Naive thymus-derived CD4-positive, alpha-beta T cell (primary cell): Measurements from ENCODE around the gene HGFAC. TPM values are rescaled to one million over a fixed set of nuclear protein-coding genes. Genes with fewer than 3 reads are reported as not detected.

Source experiments
- ATAC-seq: fragments of 150-1000 bp; cut with Tn5 transposase; 2 replicates; pipeline ENCODE4 v1.10.0; 2021; ENCODE audit warnings: mild to moderate bottlenecking, moderate library complexity
- CTCF ChIA-PET: fragments of 350-600 bp; sonication (Branson Sonifier 250); formaldehyde crosslinking; loops from one replicate; lab custom pipeline; 2021; ENCODE audit warnings: antibody characterized with exemption; lab: Charles Lee
- POLR2A ChIA-PET: fragments of 350-600 bp; sonication (Branson Sonifier 250); formaldehyde crosslinking; loops from one replicate; lab custom pipeline; 2021; ENCODE audit warnings: antibody characterized with exemption, inconsistent platforms; lab: Charles Lee
- DNase-seq, 9 donors: peaks; one replicate each; pipeline versions ENCODE4 v3.0.0 to v3.0.0-alpha.2; 2020 to 2022; ENCODE audit warnings: mixed read lengths in 1 of 9
- H3K27ac ChIP-seq: one replicate; pipeline ENCODE4 v1.7.0; 2013; ENCODE audit warnings: mild to moderate bottlenecking, low read depth, low read length, moderate library complexity
- H3K27me3 ChIP-seq, 2 donors: one replicate each; pipeline ENCODE4 v1.7.0; 2013; ENCODE audit warnings: low read length in 2 of 2, mild to moderate bottlenecking in 2 of 2, moderate library complexity in 2 of 2; ENCODE audit not compliant: control insufficient read depth in 2 of 2, insufficient read depth in 2 of 2
- H3K36me3 ChIP-seq, 3 experiments: 1 replicate in 2 of 3; 2 replicates in 1 of 3; pipeline ENCODE4 v1.7.0; 2013; ENCODE audit warnings: low read length in 3 of 3, mild to moderate bottlenecking in 3 of 3, moderate library complexity in 1 of 3; ENCODE audit not compliant: insufficient read depth in 3 of 3, control insufficient read depth in 2 of 3
- H3K4me1 ChIP-seq, 2 donors: one replicate each; pipeline ENCODE4 v1.7.0; 2013; ENCODE audit warnings: low read length in 2 of 2, mild to moderate bottlenecking in 2 of 2, moderate library complexity in 1 of 2; ENCODE audit not compliant: control insufficient read depth in 2 of 2, insufficient read depth in 2 of 2
- H3K4me3 ChIP-seq: 2 replicates; pipeline ENCODE4 v1.7.0; 2013; ENCODE audit warnings: mild to moderate bottlenecking, low read length
- H3K9me3 ChIP-seq, 3 experiments: 1 replicate in 2 of 3; 2 replicates in 1 of 3; pipeline ENCODE4 v1.7.0; 2013; ENCODE audit warnings: low read length in 3 of 3; ENCODE audit not compliant: control insufficient read depth in 2 of 3
- H3K27ac Mint-ChIP-seq, 9 donors: one replicate each; pipeline ENCODE4 v1.8.0; 2020 to 2022; ENCODE audit warnings: mixed read lengths in 9 of 9, mild to moderate bottlenecking in 8 of 9, moderate library complexity in 5 of 9, inconsistent platforms in 2 of 9
- H3K27me3 Mint-ChIP-seq, 5 donors: one replicate each; pipeline ENCODE4 v1.8.0; 2021 to 2022; ENCODE audit warnings: mixed read lengths in 5 of 5, mild to moderate bottlenecking in 1 of 5
- H3K36me3 Mint-ChIP-seq, 5 donors: one replicate each; pipeline ENCODE4 v1.8.0; 2020 to 2022; ENCODE audit warnings: mixed read lengths in 5 of 5, mild to moderate bottlenecking in 3 of 5, inconsistent platforms in 1 of 5
- H3K4me1 Mint-ChIP-seq, 7 donors: one replicate each; pipeline ENCODE4 v1.8.0; 2020 to 2022; ENCODE audit warnings: mixed read lengths in 7 of 7, mild to moderate bottlenecking in 3 of 7, inconsistent platforms in 1 of 7
- H3K4me3 Mint-ChIP-seq, 10 donors: one replicate each; pipeline ENCODE4 v1.8.0; 2020 to 2022; ENCODE audit warnings: mild to moderate bottlenecking in 10 of 10, mixed read lengths in 10 of 10, moderate library complexity in 6 of 10, inconsistent platforms in 2 of 10
- H3K9me3 Mint-ChIP-seq, 11 donors: one replicate each; pipeline ENCODE4 v1.8.0; 2020 to 2022; ENCODE audit warnings: mixed read lengths in 11 of 11, mild to moderate bottlenecking in 4 of 11, inconsistent platforms in 1 of 11, moderate library complexity in 1 of 11
- intact Hi-C, 2 donors: fragments of 100-400 bp; cut with micrococcal nuclease; formaldehyde crosslinking; loops; one replicate each; pipeline ENCODE4 v1.15.1; 2023
- polyA plus RNA-seq, 2 donors: library from polyadenylated mRNA; unstranded; fragments of 300-500 nt; fragmentation: Illumina TruSeq; gene quantifications; one replicate each; pipeline ENCODE4 v1.2.3, GENCODE V29; 2021
- total RNA-seq, 6 experiments: library from RNA in 5 of 6; stranded (reverse) in 5 of 6; gene quantifications; 1 replicate in 5 of 6; 2 replicates in 1 of 6; pipeline ENCODE4 v1.2.3 and lab custom pipeline; 2021 to 2026

HGFAC gene
- total and polyA plus RNA-seq, 7 experiments from 2014 or later: 0.54 to 0.82 TPM; not detected in 5

DNA sequence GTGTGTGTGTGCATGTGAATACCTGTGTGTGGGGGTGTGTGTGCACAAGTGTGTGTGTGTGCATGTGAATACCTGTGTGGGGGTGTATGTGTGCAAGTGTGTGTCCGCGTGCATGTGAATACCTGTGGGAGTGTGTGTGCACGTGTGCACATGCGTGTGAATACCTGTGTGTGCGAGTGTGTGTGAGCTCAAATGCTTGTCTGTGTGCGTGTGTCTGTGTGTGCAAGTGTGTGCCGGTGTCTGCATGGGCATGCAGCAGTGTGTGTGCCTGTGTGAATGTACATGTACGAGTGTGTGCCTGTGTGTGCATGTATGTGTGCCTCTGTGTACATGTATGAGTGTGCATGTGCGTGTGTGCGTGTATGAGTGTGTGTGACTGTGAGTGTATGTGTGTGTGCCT is 26.4 kb downstream of the HGFAC start:
- no peak for DNase-seq
- CTCF ChIA-PET: no interaction called here

DNA sequence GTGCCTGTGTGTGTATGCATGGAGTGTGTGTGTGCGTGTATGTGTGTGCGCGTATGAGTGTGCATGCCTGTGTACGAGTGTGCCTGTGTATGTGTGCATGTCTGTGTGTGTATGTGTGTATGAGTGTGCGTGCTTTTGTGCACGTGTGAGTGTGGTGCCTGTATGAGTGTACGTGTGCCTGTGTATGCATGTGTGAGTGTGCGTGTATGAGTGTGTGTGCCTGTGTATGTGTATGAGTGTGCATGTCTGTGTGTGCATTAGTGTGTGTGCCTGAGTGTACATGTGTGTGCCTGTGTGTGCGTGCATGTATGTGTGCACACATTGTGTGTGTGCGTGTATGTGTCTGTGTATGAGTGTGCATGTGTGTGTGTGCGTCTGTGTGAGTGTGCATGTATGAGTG is 27.0 kb downstream of the HGFAC start:
- ChIA-PET POLR2A (no interaction called here), CTCF (no interaction called here)
- H3K27me3 Mint-ChIP-seq: peaks cover 0 to 14% (median 12%) of the 10 kb centered on the region in 5 donors
- intact Hi-C loops: no loop called here
- DNase-seq (no peak), ATAC-seq (no peak)
- Histone ChIP-seq H3K4me3 (no peak overlapping the region), H3K9me3 (no peaks in the 10 kb centered on the region), H3K27me3 (peaks cover 0 to 3% of the 10 kb centered on the region in 2 donors), H3K4me1 (no peaks in the 10 kb centered on the region), H3K27ac (no peak overlapping the region), H3K36me3 (no peaks in the 10 kb centered on the region)
- no peak overlapping the region for H3K4me3 Mint-ChIP-seq
- no peak overlapping the region for H3K27ac Mint-ChIP-seq
- peaks cover 0 to 2% (median 0%) of the 10 kb centered on the region in 11 donors for H3K9me3 Mint-ChIP-seq
- no peaks in the 10 kb centered on the region for H3K4me1 Mint-ChIP-seq
- no peaks in the 10 kb centered on the region for H3K36me3 Mint-ChIP-seq

More for the DNA sequence above, 26.4 kb downstream of the HGFAC start:
- Mint-ChIP-seq H3K27me3 (peaks cover 0 to 14% (median 12%) of the 10 kb centered on the region in 5 donors), H3K9me3 (peaks cover 0 to 2% (median 0%) of the 10 kb centered on the region in 11 donors), H3K27ac (no peak overlapping the region), H3K4me3 (no peak overlapping the region), H3K36me3 (no peaks in the 10 kb centered on the region), H3K4me1 (peaks cover 0 to under 1% (median 0%) of the 10 kb centered on the region in 7 donors)
- H3K4me3 ChIP-seq: no peak overlapping the region
- H3K27ac ChIP-seq: no peak overlapping the region
- intact Hi-C loops: no loop called here
- POLR2A ChIA-PET: no interaction called here
- peaks cover 0 to 3% of the 10 kb centered on the region in 2 donors for H3K27me3 ChIP-seq
- no peaks in the 10 kb centered on the region for H3K36me3 ChIP-seq
- ATAC-seq: no peak
- no peaks in the 10 kb centered on the region for H3K4me1 ChIP-seq
- H3K9me3 ChIP-seq: no peaks in the 10 kb centered on the region

DNA sequence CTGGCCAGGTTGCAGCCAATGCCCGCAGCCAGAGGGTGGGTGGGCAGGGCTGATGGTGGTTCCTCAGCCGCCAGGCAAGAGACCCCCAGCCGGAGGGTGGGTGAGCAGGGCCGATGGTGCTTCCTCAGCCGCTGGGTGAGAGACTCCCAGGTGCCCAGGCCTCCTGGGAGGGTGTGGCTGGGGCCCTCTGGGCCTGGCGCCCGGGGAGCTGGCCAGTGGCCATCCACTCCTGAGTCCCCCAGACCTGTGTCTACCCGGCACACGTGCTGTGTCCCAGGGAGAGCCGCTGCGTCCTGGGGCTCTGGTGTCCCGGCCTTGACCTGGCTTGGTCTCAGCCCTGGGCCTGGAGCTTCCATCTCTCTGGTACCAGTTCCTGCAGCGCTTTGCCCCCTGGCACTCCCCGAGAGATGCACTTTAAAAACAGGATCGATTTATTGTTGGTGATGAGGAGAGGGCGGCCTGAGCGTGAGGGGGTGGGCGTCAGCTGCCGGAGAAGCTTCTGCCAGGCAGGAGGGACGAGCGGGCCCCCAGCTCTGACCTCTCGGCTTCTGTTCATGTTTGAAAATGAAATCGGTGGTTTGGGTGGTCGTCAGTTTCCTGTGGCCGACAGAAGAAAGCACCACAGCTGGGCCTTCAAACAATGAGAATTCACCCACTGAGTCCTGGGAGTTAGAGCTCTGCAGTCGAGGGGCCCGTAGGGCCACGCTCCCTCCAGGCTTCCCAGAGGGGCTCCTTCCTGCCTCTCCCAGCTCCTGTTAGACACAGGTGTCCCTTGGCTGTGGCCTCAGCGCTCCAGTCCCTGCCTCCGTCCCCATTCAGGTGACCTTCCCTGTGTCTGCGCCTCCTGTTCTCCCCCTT is 27.8 kb downstream of the HGFAC start:
- H3K4me3 Mint-ChIP-seq: no peak overlapping the region
- no peaks in the 10 kb centered on the region for H3K9me3 ChIP-seq
- ATAC-seq (no peak), DNase-seq (no peak)
- H3K27me3 ChIP-seq: peaks cover 0 to 3% of the 10 kb centered on the region in 2 donors
- H3K27me3 Mint-ChIP-seq: peaks cover 0 to 12% (median 8%) of the 10 kb centered on the region in 5 donors
- ChIA-PET POLR2A (no interaction called here), CTCF (interaction anchor here (1.5 kb wide), 1 partner anchor 10 kb away, joined by 3 read pairs; no protein-coding TSS in a partner anchor)
- H3K4me3 ChIP-seq: no peak overlapping the region
- H3K4me1 ChIP-seq: no peaks in the 10 kb centered on the region
- no peaks in the 10 kb centered on the region for H3K4me1 Mint-ChIP-seq
- intact Hi-C loops: no loop called here
- peaks cover 0 to 2% (median 0%) of the 10 kb centered on the region in 11 donors for H3K9me3 Mint-ChIP-seq
- no peaks in the 10 kb centered on the region for H3K36me3 ChIP-seq
- no peak overlapping the region for H3K27ac ChIP-seq
- H3K36me3 Mint-ChIP-seq: no peaks in the 10 kb centered on the region
- no peak overlapping the region for H3K27ac Mint-ChIP-seq

DNA sequence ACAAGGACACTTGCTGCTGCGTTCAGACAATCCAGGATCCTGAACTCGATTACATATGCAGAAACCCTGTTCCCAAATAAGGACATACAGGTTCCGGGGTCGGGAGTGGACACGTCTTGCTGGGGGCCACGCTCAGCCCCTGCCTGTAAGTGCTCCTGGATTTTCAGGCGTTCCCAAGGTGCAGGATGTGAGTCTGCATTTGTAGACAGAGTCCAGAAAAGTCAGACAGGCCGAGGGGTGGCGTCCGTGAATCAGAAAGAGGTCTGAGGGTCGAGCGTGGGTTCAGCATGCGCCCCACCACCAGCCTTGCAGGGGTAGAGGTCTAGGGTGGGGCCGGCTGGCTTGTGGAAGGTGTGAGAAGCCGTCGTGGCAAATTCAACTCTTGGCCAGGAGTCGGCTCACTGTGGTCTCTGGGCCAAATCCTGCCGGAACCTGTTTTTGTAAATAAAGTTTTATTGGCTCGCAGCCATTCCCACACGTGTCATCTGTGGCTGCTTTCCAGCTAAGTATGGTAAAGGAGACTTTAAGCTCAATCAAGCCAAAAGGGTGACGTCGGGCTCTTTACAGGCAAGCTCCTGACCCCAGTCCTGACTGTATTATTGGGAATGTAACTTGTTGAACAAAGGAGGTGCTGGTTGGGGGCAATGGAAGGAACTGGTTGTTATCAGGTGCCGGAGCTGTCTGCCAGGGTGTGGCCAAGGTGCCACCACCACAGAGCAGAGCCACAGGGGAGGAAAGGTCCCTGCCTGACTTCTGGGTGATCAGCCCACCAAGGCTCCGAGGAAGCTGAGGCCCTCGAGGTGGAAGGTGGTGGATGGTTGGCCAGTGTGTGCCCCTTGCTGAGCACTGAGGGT is 28.7 kb downstream of the HGFAC start:
- intact Hi-C loops: no loop called here
- no peak overlapping the region for H3K4me3 Mint-ChIP-seq
- H3K4me1 Mint-ChIP-seq: no peaks in the 10 kb centered on the region
- no peaks in the 10 kb centered on the region for H3K36me3 ChIP-seq
- peaks cover 0 to 3% (median 1%) of the 10 kb centered on the region in 5 donors for H3K27me3 Mint-ChIP-seq
- no peaks in the 10 kb centered on the region for H3K9me3 ChIP-seq
- H3K4me3 ChIP-seq: no peak overlapping the region
- H3K36me3 Mint-ChIP-seq: no peaks in the 10 kb centered on the region
- ATAC-seq: no peak
- CTCF ChIA-PET: interaction anchor here (1.3 to 1.5 kb wide), 2 partner anchors 9 to 364 kb away, joined by 3 to 4 read pairs; no protein-coding TSS in a partner anchor
- POLR2A ChIA-PET: no interaction called here
- no peak overlapping the region for H3K27ac ChIP-seq
- DNase-seq: no peak
- H3K27me3 ChIP-seq: peaks cover 0 to 3% of the 10 kb centered on the region in 2 donors
- H3K27ac Mint-ChIP-seq: no peak overlapping the region
- peaks cover 0 to 1% (median 0%) of the 10 kb centered on the region in 11 donors for H3K9me3 Mint-ChIP-seq
- no peaks in the 10 kb centered on the region for H3K4me1 ChIP-seq

DNA sequence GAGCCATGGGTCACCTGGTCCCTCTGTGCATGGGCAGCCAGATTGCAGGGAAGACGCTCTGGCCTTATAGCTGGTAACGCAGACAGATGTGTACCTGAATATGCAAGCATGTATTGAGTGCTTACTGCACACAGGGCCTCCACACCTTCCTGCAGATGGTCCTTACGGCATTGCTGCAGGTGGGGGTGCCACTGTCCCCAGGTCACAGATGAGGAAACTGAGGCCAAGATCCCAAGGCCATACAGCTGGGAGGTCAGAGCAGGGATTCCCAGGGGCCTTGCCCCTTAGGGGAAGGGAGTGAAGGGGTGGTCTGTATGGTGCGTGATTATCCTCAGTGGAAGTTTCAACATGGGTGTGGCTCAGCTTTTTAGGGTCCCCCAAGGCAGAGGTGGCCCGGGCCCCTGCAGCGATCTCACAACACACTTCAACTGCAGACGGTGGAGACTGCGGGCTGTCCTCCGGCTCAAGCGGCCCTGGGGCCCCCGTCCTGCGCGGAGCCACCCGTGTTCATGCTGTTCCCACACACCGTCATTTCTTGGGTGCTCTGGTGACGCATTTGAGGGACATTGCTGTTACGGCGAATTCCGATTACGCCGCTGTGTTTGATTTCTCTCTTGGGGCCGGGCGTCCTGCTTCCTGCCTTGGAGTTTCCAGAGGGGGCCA is 29.5 kb downstream of the HGFAC start:
- Histone ChIP-seq H3K4me1 (no peaks in the 10 kb centered on the region), H3K27ac (no peak overlapping the region), H3K9me3 (no peaks in the 10 kb centered on the region), H3K4me3 (no peak overlapping the region), H3K27me3 (no peaks in the 10 kb centered on the region), H3K36me3 (no peaks in the 10 kb centered on the region)
- H3K9me3 Mint-ChIP-seq: no peaks in the 10 kb centered on the region
- H3K4me3 Mint-ChIP-seq: no peak overlapping the region
- no peak overlapping the region for H3K27ac Mint-ChIP-seq
- H3K27me3 Mint-ChIP-seq: no peaks in the 10 kb centered on the region
- DNase-seq (no peak), ATAC-seq (no peak)
- no peaks in the 10 kb centered on the region for H3K36me3 Mint-ChIP-seq
- ChIA-PET POLR2A (no interaction called here), CTCF (interaction anchor here (1.3 to 1.5 kb wide), 2 partner anchors 8 to 364 kb away, joined by 3 to 4 read pairs; no protein-coding TSS in a partner anchor)
- H3K4me1 Mint-ChIP-seq: no peaks in the 10 kb centered on the region
- intact Hi-C loops: no loop called here

DNA sequence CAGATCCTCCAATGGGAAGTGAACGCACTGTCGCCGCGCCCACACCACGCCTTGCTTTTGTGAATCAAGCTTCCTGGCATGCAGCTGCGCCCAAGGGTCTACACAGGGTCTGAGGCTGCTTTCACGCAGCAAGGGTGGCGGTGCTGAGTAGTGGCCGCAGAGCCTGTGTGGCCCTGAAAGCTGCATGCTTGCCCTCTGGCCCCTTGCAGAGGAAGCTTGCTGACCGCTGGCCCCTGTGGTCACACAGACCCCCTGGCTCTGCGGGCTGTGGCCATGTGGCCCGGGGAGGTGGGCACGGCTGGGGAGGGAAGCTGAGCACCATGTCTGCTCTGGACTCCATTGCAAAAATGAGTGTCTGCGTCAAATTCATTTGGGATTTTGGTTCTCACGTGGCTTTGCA is 30.1 kb downstream of the HGFAC start:
- intact Hi-C loops: no loop called here
- CTCF ChIA-PET: interaction anchor here (1.3 kb wide), 1 partner anchor 365 kb away, joined by 4 read pairs; no protein-coding TSS in a partner anchor
- no peaks in the 10 kb centered on the region for H3K9me3 Mint-ChIP-seq
- Histone ChIP-seq H3K9me3 (no peaks in the 10 kb centered on the region), H3K4me1 (no peaks in the 10 kb centered on the region), H3K36me3 (no peaks in the 10 kb centered on the region), H3K4me3 (no peak overlapping the region), H3K27ac (no peak overlapping the region), H3K27me3 (no peaks in the 10 kb centered on the region)
- POLR2A ChIA-PET: no interaction called here
- no peak overlapping the region for H3K4me3 Mint-ChIP-seq
- DNase-seq (no peak), ATAC-seq (no peak)
- H3K27ac Mint-ChIP-seq: no peak overlapping the region
- no peaks in the 10 kb centered on the region for H3K4me1 Mint-ChIP-seq
- no peaks in the 10 kb centered on the region for H3K36me3 Mint-ChIP-seq
- H3K27me3 Mint-ChIP-seq: peaks cover 0 to 6% (median 0%) of the 10 kb centered on the region in 5 donors
